Measurements from ENCODE around the gene PRRG2. TPM values are rescaled to one million over a fixed set of nuclear protein-coding genes. Genes with fewer than 3 reads are reported as not detected.

PRRG2 gene
- total and polyA plus RNA-seq, 4 donors, result 5.1 to 11.7 (median 9.8) TPM

GRCh38 chr19:49579947-49580263 lies 1.2 kb upstream of the PRRG2 start:
- WGBS, 2 donors, result 1 to 2% methylated on average over 8 of the region's 8 CpGs
- TF ChIP-seq CTCF (IDR thresholded peaks at IDR 0.05; ENCODE audit: control extremely low read depth, extremely low read depth), result no peak
- peak overlapping the region; percentile 81 to 93 for H3K9ac ChIP-seq (ENCODE audit: insufficient read depth in 1 of 2, low read length in 2 of 2)
- H3K9me3 ChIP-seq (ENCODE audit: control insufficient read depth in 4 of 4, insufficient read depth in 3 of 4, low read length in 3 of 4), result no peaks in the 10 kb centered on the region
- H3K27me3 ChIP-seq (ENCODE audit: control insufficient read depth in 3 of 3, insufficient read depth in 3 of 3, low read length in 2 of 3), result no peaks in the 10 kb centered on the region
- H3K4me3 ChIP-seq, result peak overlapping the region; percentile 67
- DNase-seq (no peak), ATAC-seq (ENCODE audit: insufficient read depth, low FRiP score) (no peak)
- peak overlapping the region; percentile 37 to 55 for H3K27ac ChIP-seq (ENCODE audit: low read depth in 1 of 2, low read length in 1 of 2)
- peaks cover 0 to 15% (median 4%) of the 10 kb centered on the region in 5 donors for H3K4me1 ChIP-seq (ENCODE audit: control insufficient read depth in 5 of 5, insufficient read depth in 5 of 5, low read length in 5 of 5)
- peaks cover 0 to 8% (median 2%) of the 10 kb centered on the region in 4 donors for H3K36me3 ChIP-seq (ENCODE audit: control insufficient read depth in 4 of 4, insufficient read depth in 4 of 4, low read length in 4 of 4)

- WGBS, 2 donors, result 2 to 3% methylated on average over 31 of the region's 31 CpGs
- Histone ChIP-seq H3K4me3 (peak within 1 kb of the TSS; percentile 67), H3K27ac (ENCODE audit: low read depth in 1 of 2, low read length in 1 of 2) (peak within 1 kb of the TSS; percentile 37 to 55)
Measured at GRCh38 chr19:49580264-49581006, 681 bp upstream of the PRRG2 start, which contains the start of gene NOSIP. Gene NOSIP, minus strand, starts transcription at chr19:49580556. Its CDS starts 19,865 bp downstream, at chr19:49560691.

GRCh38 chr19:49583239-49583638 lies 2.1 kb downstream of the PRRG2 start:
- no peaks in the 10 kb centered on the region for H3K27me3 ChIP-seq (ENCODE audit: control insufficient read depth in 3 of 3, insufficient read depth in 3 of 3, low read length in 2 of 3)
- H3K4me1 ChIP-seq (ENCODE audit: control insufficient read depth in 5 of 5, insufficient read depth in 5 of 5, low read length in 5 of 5), result peaks cover 0 to 15% (median 4%) of the 10 kb centered on the region in 5 donors
- no peaks in the 10 kb centered on the region for H3K9me3 ChIP-seq (ENCODE audit: control insufficient read depth in 4 of 4, insufficient read depth in 3 of 4, low read length in 3 of 4)
- H3K36me3 ChIP-seq (ENCODE audit: control insufficient read depth in 4 of 4, insufficient read depth in 4 of 4, low read length in 4 of 4), result peaks cover 0 to 2% (median 0%) of the 10 kb centered on the region in 4 donors
- no peak for ATAC-seq (ENCODE audit: insufficient read depth, low FRiP score)
- TF ChIP-seq CTCF (IDR thresholded peaks at IDR 0.05; ENCODE audit: control extremely low read depth, extremely low read depth), result no peak
- H3K9ac ChIP-seq (ENCODE audit: insufficient read depth in 1 of 2, low read length in 2 of 2), result no peak overlapping the region
- DNase-seq, result no peak
- peak overlapping the region in 1 of 2 donors; percentile 49 for H3K27ac ChIP-seq (ENCODE audit: low read depth in 1 of 2, low read length in 1 of 2)
- no peak overlapping the region for H3K4me3 ChIP-seq
- WGBS, 2 donors, result 50 to 67% methylated on average over 2 of the region's 2 CpGs

More at GRCh38 chr19:49580264-49581006, 681 bp upstream of the PRRG2 start, which contains the start of gene NOSIP:
- ATAC-seq (ENCODE audit: insufficient read depth, low FRiP score) (peak; percentile 97), DNase-seq (peak; percentile 96 to 99 (median 97))
- Histone ChIP-seq H3K9me3 (ENCODE audit: control insufficient read depth in 4 of 4, insufficient read depth in 3 of 4, low read length in 3 of 4) (no peaks in the 10 kb centered on the region), H3K9ac (ENCODE audit: insufficient read depth in 1 of 2, low read length in 2 of 2) (peak within 1 kb of the TSS; percentile 81 to 93), H3K4me1 (ENCODE audit: control insufficient read depth in 5 of 5, insufficient read depth in 5 of 5, low read length in 5 of 5) (peaks cover 0 to 15% (median 4%) of the 10 kb centered on the region in 5 donors), H3K36me3 (ENCODE audit: control insufficient read depth in 4 of 4, insufficient read depth in 4 of 4, low read length in 4 of 4) (peaks cover 0 to 6% (median 2%) of the 10 kb centered on the region in 4 donors), H3K27me3 (ENCODE audit: control insufficient read depth in 3 of 3, insufficient read depth in 3 of 3, low read length in 2 of 3) (no peaks in the 10 kb centered on the region)
- TF ChIP-seq CTCF (IDR thresholded peaks at IDR 0.05; ENCODE audit: control extremely low read depth, extremely low read depth), result no peak
